WERI-Rb-1 (cell line): ENCODE data around the gene HSPBAP1.
"Not testable (repeated sequence)": the region's sequence is repeated elsewhere in the genome, so short reads cannot be mapped to it uniquely, and the experiment has no call there.

Experiments used
- DNase-seq: peaks from one replicate; pipeline ENCODE4 v3.0.0-alpha.2; 2020
- H3K27ac ChIP-seq: fragments of 250-450 bp; sonication (Bioruptor Pico); 2 replicates; pipeline ENCODE4 v1.5.1; 2020; ENCODE audit warnings: mild to moderate bottlenecking, moderate library complexity
- H3K27me3 ChIP-seq: fragments of 250-450 bp; sonication (Bioruptor Pico); 2 replicates; pipeline ENCODE4 v1.5.1; 2021; ENCODE audit warnings: mild to moderate bottlenecking, low read depth, moderate library complexity; ENCODE audit not compliant: insufficient read depth, severe bottlenecking
- H3K36me3 ChIP-seq: fragments of 250-450 bp; sonication (Bioruptor Pico); 2 replicates; pipeline ENCODE4 v1.5.1; 2020; ENCODE audit warnings: mild to moderate bottlenecking, moderate library complexity
- H3K4me3 ChIP-seq: 2 replicates; pipeline ENCODE4 v1.5.1; 2011; ENCODE audit warnings: low read depth, mild to moderate bottlenecking, control low read depth, low read length
- H3K9me3 ChIP-seq: fragments of 250-450 bp; sonication (Bioruptor Pico); 2 replicates; pipeline ENCODE4 v1.5.1; 2021; ENCODE audit warnings: mild to moderate bottlenecking, moderate library complexity; ENCODE audit not compliant: severe bottlenecking
- CTCF ChIP-seq: IDR thresholded peaks from 2 replicates; pipeline ENCODE4 v1.5.1; 2011; ENCODE audit warnings: low read depth, mild to moderate bottlenecking, control low read depth, inconsistent platforms, low read length

The HSPBAP1 gene

GRCh38 chr3:122748347-122748746 is 45.3 kb downstream of the HSPBAP1 start:
- no peak for DNase-seq
- no peaks in the 10 kb centered on the region for H3K36me3 ChIP-seq
- no peaks in the 10 kb centered on the region for H3K9me3 ChIP-seq
- no peak overlapping the region for H3K27ac ChIP-seq
- H3K4me3 ChIP-seq = no peak overlapping the region
- H3K27me3 ChIP-seq = no peaks in the 10 kb centered on the region
- no peak for TF ChIP-seq CTCF

GRCh38 chr3:122747295-122747694 is 46.3 kb downstream of the HSPBAP1 start:
- not testable (repeated sequence) for H3K4me3 ChIP-seq, DNase-seq, H3K27me3 ChIP-seq, H3K36me3 ChIP-seq, H3K27ac ChIP-seq, H3K9me3 ChIP-seq

- Histone ChIP-seq H3K27ac (no peak overlapping the region), H3K9me3 (no peaks in the 10 kb centered on the region), H3K36me3 (peaks cover 4% of the 10 kb centered on the region), H3K4me3 (no peak overlapping the region), H3K27me3 (no peaks in the 10 kb centered on the region)
- no peak for TF ChIP-seq CTCF
- no peak for DNase-seq
Observed at GRCh38 chr3:122745369-122746021, 48.1 kb downstream of the HSPBAP1 start.

- no peaks in the 10 kb centered on the region for H3K9me3 ChIP-seq
- H3K27ac ChIP-seq = no peak overlapping the region
- TF ChIP-seq CTCF = no peak
- no peak for DNase-seq
- peaks cover 13% of the 10 kb centered on the region for H3K36me3 ChIP-seq
- H3K27me3 ChIP-seq = no peaks in the 10 kb centered on the region
- H3K4me3 ChIP-seq = no peak overlapping the region
Observed at GRCh38 chr3:122743581-122744120, 50.0 kb downstream of the HSPBAP1 start.

GRCh38 chr3:122742234-122742633 is 51.4 kb downstream of the HSPBAP1 start:
- no peak overlapping the region for H3K4me3 ChIP-seq
- no peak for TF ChIP-seq CTCF
- no peak for DNase-seq
- no peak overlapping the region for H3K27ac ChIP-seq
- H3K9me3 ChIP-seq = no peaks in the 10 kb centered on the region
- peaks cover 13% of the 10 kb centered on the region for H3K36me3 ChIP-seq
- no peaks in the 10 kb centered on the region for H3K27me3 ChIP-seq

- no peak overlapping the region for H3K27ac ChIP-seq
- H3K27me3 ChIP-seq = no peaks in the 10 kb centered on the region
- no peak overlapping the region for H3K4me3 ChIP-seq
- TF ChIP-seq CTCF = no peak
- peaks cover 13% of the 10 kb centered on the region for H3K36me3 ChIP-seq
- no peak for DNase-seq
- no peaks in the 10 kb centered on the region for H3K9me3 ChIP-seq
Observed at GRCh38 chr3:122739172-122739571, 54.5 kb downstream of the HSPBAP1 start.

- DNase-seq, H3K36me3 ChIP-seq, H3K9me3 ChIP-seq, H3K27me3 ChIP-seq, H3K4me3 ChIP-seq, H3K27ac ChIP-seq: not testable (repeated sequence)
Observed at GRCh38 chr3:122732682-122733525, 60.7 kb downstream of the HSPBAP1 start.
